SK-N-SH (cell line): ENCODE results near the gene THOC6. TPM values are rescaled to one million over a fixed set of nuclear protein-coding genes. Genes with fewer than 3 reads are reported as not detected.

Experiments
- CTCF ChIA-PET: fragments of 300-600, 350-600 bp; formaldehyde crosslinking; extraction: SDS; loops from one replicate; lab custom pipeline; 2021; lab: Yijun Ruan, JAX
- POLR2A ChIA-PET: fragments of 350-600 bp; sonication (Branson Sonifier 250); formaldehyde crosslinking; extraction: SDS; loops from one replicate; lab custom pipeline; 2020; ENCODE audit warnings: antibody characterized with exemption, inconsistent platforms; lab: Yijun Ruan, JAX
- DNase-seq: peaks from one replicate; pipeline ENCODE4 v3.0.0; 2012
- H2AFZ ChIP-seq: fragments of 200-600 bp; sonication (generic); 2 replicates; pipeline ENCODE4 v1.8.1; 2016; ENCODE audit warnings: antibody characterized with exemption, mild to moderate bottlenecking, low read depth
- H3F3A ChIP-seq: fragments of 200-600 bp; sonication (generic); replicated peaks from 2 replicates; pipeline ENCODE3; 2016; ENCODE audit warnings: antibody characterized with exemption, mild to moderate bottlenecking; ENCODE audit not compliant: insufficient read depth
- H3K27ac ChIP-seq, 2 experiments: fragments of 200-500 bp in 1 of 2; fragments of 200-600 bp in 1 of 2; sonication (Bioruptor generic) in 1 of 2; sonication (generic), shearing (Covaris generic) in 1 of 2; 2 replicates each; pipeline versions ENCODE4 v1.5.1 to v1.6.1; 2014 to 2016; ENCODE audit warnings: low read depth in 2 of 2, inconsistent platforms in 1 of 2, low read length in 1 of 2, mild to moderate bottlenecking in 1 of 2, mixed read lengths in 1 of 2
- H3K27me3 ChIP-seq: fragments of 200-600 bp; sonication (generic), shearing (Covaris generic); 2 replicates; pipeline ENCODE4 v1.6.1; 2016; ENCODE audit warnings: mixed run types; ENCODE audit not compliant: insufficient read depth
- H3K36me3 ChIP-seq, 2 experiments: fragments of 200-500 bp in 1 of 2; fragments of 200-600 bp in 1 of 2; sonication (Bioruptor generic) in 1 of 2; sonication (generic) in 1 of 2; replicated peaks in 1 of 2; 2 replicates each; pipeline versions ENCODE3 to v1.5.1; 2014 to 2016; ENCODE audit warnings: low read length in 1 of 2, mild to moderate bottlenecking in 1 of 2; ENCODE audit not compliant: insufficient read depth in 2 of 2, control insufficient read depth in 1 of 2
- H3K4me1 ChIP-seq, 2 experiments: fragments of 200-500 bp in 1 of 2; fragments of 200-600 bp in 1 of 2; sonication (Bioruptor generic) in 1 of 2; sonication (generic), shearing (Covaris generic) in 1 of 2; 2 replicates each; pipeline versions ENCODE4 v1.5.1 to v1.6.1; 2014 to 2016; ENCODE audit warnings: low read depth in 1 of 2, low read length in 1 of 2, mixed run types in 1 of 2; ENCODE audit not compliant: insufficient read depth in 2 of 2, control insufficient read depth in 1 of 2
- H3K4me2 ChIP-seq: fragments of 200-600 bp; sonication (generic), shearing (Covaris generic); 2 replicates; pipeline ENCODE4 v1.6.1; 2017; ENCODE audit warnings: mixed run types
- H3K4me3 ChIP-seq, 2 experiments: fragments of 200-500 bp in 1 of 2; fragments of 200-600 bp in 1 of 2; sonication (Bioruptor generic) in 1 of 2; sonication (generic), shearing (Covaris generic) in 1 of 2; 2 replicates each; pipeline versions ENCODE4 v1.5.1 to v1.8.1; 2014 to 2016; ENCODE audit warnings: low read depth in 2 of 2, inconsistent platforms in 1 of 2, low read length in 1 of 2, mild to moderate bottlenecking in 1 of 2, mixed read lengths in 1 of 2, moderate library complexity in 1 of 2
- H3K79me2 ChIP-seq: fragments of 200-600 bp; sonication (generic); 2 replicates; pipeline ENCODE4 v1.8.1; 2017; ENCODE audit warnings: mild to moderate bottlenecking; ENCODE audit not compliant: insufficient read depth
- H3K9ac ChIP-seq: fragments of 200-600 bp; sonication (generic); 2 replicates; pipeline ENCODE4 v1.6.1; 2017; ENCODE audit warnings: mixed run types
- H3K9me2 ChIP-seq: fragments of 200-600 bp; sonication (generic); 2 replicates; pipeline ENCODE4 v1.6.1; 2017; ENCODE audit warnings: mixed run types
- H3K9me3 ChIP-seq: fragments of 200-600 bp; sonication (generic); 2 replicates; pipeline ENCODE4 v1.6.1; 2017; ENCODE audit warnings: mixed run types, mild to moderate bottlenecking, moderate library complexity
- H4K20me1 ChIP-seq: fragments of 200-600 bp; sonication (generic); 2 replicates; pipeline ENCODE4 v1.6.1; 2017; ENCODE audit warnings: mild to moderate bottlenecking, mixed run types; ENCODE audit not compliant: insufficient read depth
- CHD2 ChIP-seq: fragments of 150-350 bp; IDR thresholded peaks from 2 replicates; pipeline ENCODE4 v1.6.1; 2018; ENCODE audit warnings: low read length; ENCODE audit not compliant: partially characterized antibody
- JUND ChIP-seq: IDR thresholded peaks from 2 replicates; pipeline ENCODE4 v1.4.0; 2012
- RXRA ChIP-seq: IDR thresholded peaks from 2 replicates; pipeline ENCODE4 v1.4.0; 2012; ENCODE audit warnings: low read depth, mild to moderate bottlenecking, borderline replicate concordance
- SMC3 ChIP-seq: IDR thresholded peaks from 2 replicates; pipeline ENCODE4 v1.6.1; 2012; ENCODE audit warnings: low read depth, low read length, improper control_type of control experiment
- WGBS: methylation state at CpG from one replicate; pipeline ENCODE4 v1.1.6; 2017; ENCODE audit warnings: low lambda C conversion rate; 5-methylcytosine and 5-hydroxymethylcytosine counted together
- polyA plus RNA-seq, 3 experiments: library from polyadenylated mRNA; depleted of rRNA; stranded (reverse); fragments of >200 nt; gene quantifications; 2 replicates each; pipeline ENCODE4 v1.2.3, GENCODE V29; 2012
- TF ChIP-seq, protein P1 (sequence below): IDR thresholded peaks from 2 replicates; pipeline ENCODE4 v1.6.1; 2012; ENCODE audit warnings: mild to moderate bottlenecking, low read depth, low read length, moderate library complexity
- TF ChIP-seq, protein P2 (sequence below): fragments of 150-350 bp; IDR thresholded peaks from 2 replicates; pipeline ENCODE4 v1.6.1; 2017; ENCODE audit warnings: antibody characterized with exemption, low read length, low read depth, borderline replicate concordance
- TF ChIP-seq, protein P3 (sequence below): IDR thresholded peaks from 2 replicates; pipeline ENCODE4; 2012
- TF ChIP-seq, protein P4 (sequence below): IDR thresholded peaks from 2 replicates; pipeline ENCODE4 v1.4.0; 2012; ENCODE audit warnings: low read depth, borderline replicate concordance

The THOC6 gene
- polyA plus RNA-seq, 1 of the 3 experiments (the other 2 are of a cell fraction), result 37.7 TPM

DNA sequence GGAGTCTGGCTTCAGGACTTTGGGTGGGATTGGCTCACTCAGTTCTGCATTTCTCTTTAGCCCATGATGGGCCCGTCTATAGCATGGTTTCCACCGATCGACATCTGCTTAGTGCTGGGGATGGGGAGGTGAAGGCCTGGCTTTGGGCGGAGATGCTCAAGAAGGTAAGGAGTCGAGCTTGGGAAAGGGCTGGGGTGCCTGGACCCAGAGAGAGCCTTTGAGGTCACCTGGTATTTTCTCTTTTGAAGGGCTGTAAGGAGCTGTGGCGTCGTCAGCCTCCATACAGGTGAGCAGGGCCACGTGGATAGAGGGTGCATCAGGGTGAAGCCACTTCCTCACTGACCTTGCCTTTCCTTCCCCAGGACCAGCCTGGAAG, 2.2 kb downstream of the THOC6 start:
- Histone ChIP-seq H3K9me3 (no peaks in the 10 kb centered on the region), H3K4me3 (no peak overlapping the region), H3K4me2 (no peak overlapping the region), H3K79me2 (peaks cover 6% of the 10 kb centered on the region; the same call in 1 of the 2 replicates), H4K20me1 (peaks cover 19% of the 10 kb centered on the region), H2AFZ (no peak overlapping the region), H3K9me2 (no peaks in the 10 kb centered on the region), H3K27ac (no peak overlapping the region), H3K36me3 (peaks cover 21 to 26% of the 10 kb centered on the region in 2 experiments), H3K4me1 (peaks cover 8 to 24% of the 10 kb centered on the region in 2 experiments; a peak in 3 of 4 replicates), H3F3A (peaks cover 55% of the 10 kb centered on the region), H3K9ac (no peak overlapping the region), H3K27me3 (no peaks in the 10 kb centered on the region)
- TF ChIP-seq, protein P1, sequence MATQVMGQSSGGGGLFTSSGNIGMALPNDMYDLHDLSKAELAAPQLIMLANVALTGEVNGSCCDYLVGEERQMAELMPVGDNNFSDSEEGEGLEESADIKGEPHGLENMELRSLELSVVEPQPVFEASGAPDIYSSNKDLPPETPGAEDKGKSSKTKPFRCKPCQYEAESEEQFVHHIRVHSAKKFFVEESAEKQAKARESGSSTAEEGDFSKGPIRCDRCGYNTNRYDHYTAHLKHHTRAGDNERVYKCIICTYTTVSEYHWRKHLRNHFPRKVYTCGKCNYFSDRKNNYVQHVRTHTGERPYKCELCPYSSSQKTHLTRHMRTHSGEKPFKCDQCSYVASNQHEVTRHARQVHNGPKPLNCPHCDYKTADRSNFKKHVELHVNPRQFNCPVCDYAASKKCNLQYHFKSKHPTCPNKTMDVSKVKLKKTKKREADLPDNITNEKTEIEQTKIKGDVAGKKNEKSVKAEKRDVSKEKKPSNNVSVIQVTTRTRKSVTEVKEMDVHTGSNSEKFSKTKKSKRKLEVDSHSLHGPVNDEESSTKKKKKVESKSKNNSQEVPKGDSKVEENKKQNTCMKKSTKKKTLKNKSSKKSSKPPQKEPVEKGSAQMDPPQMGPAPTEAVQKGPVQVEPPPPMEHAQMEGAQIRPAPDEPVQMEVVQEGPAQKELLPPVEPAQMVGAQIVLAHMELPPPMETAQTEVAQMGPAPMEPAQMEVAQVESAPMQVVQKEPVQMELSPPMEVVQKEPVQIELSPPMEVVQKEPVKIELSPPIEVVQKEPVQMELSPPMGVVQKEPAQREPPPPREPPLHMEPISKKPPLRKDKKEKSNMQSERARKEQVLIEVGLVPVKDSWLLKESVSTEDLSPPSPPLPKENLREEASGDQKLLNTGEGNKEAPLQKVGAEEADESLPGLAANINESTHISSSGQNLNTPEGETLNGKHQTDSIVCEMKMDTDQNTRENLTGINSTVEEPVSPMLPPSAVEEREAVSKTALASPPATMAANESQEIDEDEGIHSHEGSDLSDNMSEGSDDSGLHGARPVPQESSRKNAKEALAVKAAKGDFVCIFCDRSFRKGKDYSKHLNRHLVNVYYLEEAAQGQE, result no peak
- TF ChIP-seq, protein P2, sequence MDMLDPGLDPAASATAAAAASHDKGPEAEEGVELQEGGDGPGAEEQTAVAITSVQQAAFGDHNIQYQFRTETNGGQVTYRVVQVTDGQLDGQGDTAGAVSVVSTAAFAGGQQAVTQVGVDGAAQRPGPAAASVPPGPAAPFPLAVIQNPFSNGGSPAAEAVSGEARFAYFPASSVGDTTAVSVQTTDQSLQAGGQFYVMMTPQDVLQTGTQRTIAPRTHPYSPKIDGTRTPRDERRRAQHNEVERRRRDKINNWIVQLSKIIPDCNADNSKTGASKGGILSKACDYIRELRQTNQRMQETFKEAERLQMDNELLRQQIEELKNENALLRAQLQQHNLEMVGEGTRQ, result no peak
- TF ChIP-seq, protein P3, sequence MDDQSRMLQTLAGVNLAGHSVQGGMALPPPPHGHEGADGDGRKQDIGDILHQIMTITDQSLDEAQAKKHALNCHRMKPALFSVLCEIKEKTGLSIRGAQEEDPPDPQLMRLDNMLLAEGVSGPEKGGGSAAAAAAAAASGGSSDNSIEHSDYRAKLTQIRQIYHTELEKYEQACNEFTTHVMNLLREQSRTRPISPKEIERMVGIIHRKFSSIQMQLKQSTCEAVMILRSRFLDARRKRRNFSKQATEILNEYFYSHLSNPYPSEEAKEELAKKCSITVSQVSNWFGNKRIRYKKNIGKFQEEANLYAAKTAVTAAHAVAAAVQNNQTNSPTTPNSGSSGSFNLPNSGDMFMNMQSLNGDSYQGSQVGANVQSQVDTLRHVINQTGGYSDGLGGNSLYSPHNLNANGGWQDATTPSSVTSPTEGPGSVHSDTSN, result no peak
- TF ChIP-seq CHD2, result no peak
- no peak for TF ChIP-seq SMC3
- TF ChIP-seq, protein P4, sequence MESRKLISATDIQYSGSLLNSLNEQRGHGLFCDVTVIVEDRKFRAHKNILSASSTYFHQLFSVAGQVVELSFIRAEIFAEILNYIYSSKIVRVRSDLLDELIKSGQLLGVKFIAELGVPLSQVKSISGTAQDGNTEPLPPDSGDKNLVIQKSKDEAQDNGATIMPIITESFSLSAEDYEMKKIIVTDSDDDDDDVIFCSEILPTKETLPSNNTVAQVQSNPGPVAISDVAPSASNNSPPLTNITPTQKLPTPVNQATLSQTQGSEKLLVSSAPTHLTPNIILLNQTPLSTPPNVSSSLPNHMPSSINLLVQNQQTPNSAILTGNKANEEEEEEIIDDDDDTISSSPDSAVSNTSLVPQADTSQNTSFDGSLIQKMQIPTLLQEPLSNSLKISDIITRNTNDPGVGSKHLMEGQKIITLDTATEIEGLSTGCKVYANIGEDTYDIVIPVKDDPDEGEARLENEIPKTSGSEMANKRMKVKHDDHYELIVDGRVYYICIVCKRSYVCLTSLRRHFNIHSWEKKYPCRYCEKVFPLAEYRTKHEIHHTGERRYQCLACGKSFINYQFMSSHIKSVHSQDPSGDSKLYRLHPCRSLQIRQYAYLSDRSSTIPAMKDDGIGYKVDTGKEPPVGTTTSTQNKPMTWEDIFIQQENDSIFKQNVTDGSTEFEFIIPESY, result no peak
- TF ChIP-seq RXRA, result no peak
- TF ChIP-seq JUND, result no peak
- DNase-seq, result no peak
- CTCF ChIA-PET, result no interaction called here
- POLR2A ChIA-PET, result no interaction called here
- WGBS, result 93% methylated on average over 7 of the region's 8 CpGs
